K562 (cell line): ENCODE data around the gene TSPAN13. TPM values are rescaled to one million over a fixed set of nuclear protein-coding genes. Genes with fewer than 3 reads are reported as not detected.

ENCODE experiments used
- EZH2 ChIP-seq: IDR thresholded peaks from 2 replicates; pipeline ENCODE4 v1.6.1; 2012; ENCODE audit warnings: low read depth, mild to moderate bottlenecking, inconsistent platforms, low read length, borderline replicate concordance
- HDAC1 ChIP-seq, 2 experiments: fragments of 450-650 bp; IDR thresholded peaks; 2 replicates each; pipeline ENCODE4 v1.6.1; 2016 to 2017; ENCODE audit warnings: inconsistent platforms in 1 of 2, mild to moderate bottlenecking in 1 of 2, moderate library complexity in 1 of 2
- HDAC6 ChIP-seq: IDR thresholded peaks from 2 replicates; pipeline ENCODE4 v1.6.1; 2012; ENCODE audit warnings: low read depth, mild to moderate bottlenecking, control low read depth, inconsistent platforms, low read length, moderate library complexity
- HOXB6 ChIP-seq: fragments of 250-450 bp; sonication (Bioruptor Pico); IDR thresholded peaks from 2 replicates; pipeline ENCODE4 v1.5.1; 2022; ENCODE audit warnings: mild to moderate bottlenecking, borderline replicate concordance
- MYC ChIP-seq, 2 experiments: fragments of 250-450 bp in 1 of 2; sonication (Bioruptor Pico) in 1 of 2; IDR thresholded peaks; 2 replicates each; pipeline versions ENCODE4 v1.5.1 to v1.6.1; 2012 to 2021; ENCODE audit warnings: low read depth in 2 of 2, borderline replicate concordance in 1 of 2, improper control_type of control experiment in 1 of 2, low read length in 1 of 2, mild to moderate bottlenecking in 1 of 2, moderate library complexity in 1 of 2
- NFATC3 ChIP-seq: fragments of 450-650 bp; IDR thresholded peaks from 2 replicates; pipeline ENCODE4 v1.6.1; 2017; ENCODE audit warnings: mild to moderate bottlenecking
- RAD51 ChIP-seq: fragments of 450-650 bp; IDR thresholded peaks from 2 replicates; pipeline ENCODE4 v1.7.1; 2016; ENCODE audit warnings: low read depth, mild to moderate bottlenecking, borderline replicate concordance
- TAF1 ChIP-seq: IDR thresholded peaks from 2 replicates; pipeline ENCODE4 v1.6.1; 2011; ENCODE audit warnings: mild to moderate bottlenecking, low read length, moderate library complexity; ENCODE audit not compliant: insufficient read depth, control insufficient read depth, severe bottlenecking; ENCODE audit errors: extremely low read depth
- ZNF134 ChIP-seq: fragments of 250-450 bp; sonication (Bioruptor Pico); conservative IDR thresholded peaks from 2 replicates; pipeline ENCODE4 v1.4.0; 2020
- ZSCAN29 ChIP-seq: fragments of 450-650 bp; IDR thresholded peaks from 2 replicates; pipeline ENCODE4 v1.6.1; 2017
- ZZZ3 ChIP-seq: fragments of 450-650 bp; IDR thresholded peaks from 2 replicates; pipeline ENCODE4 v1.6.1; 2016; ENCODE audit warnings: antibody characterized with exemption, mild to moderate bottlenecking, moderate library complexity
- polyA plus RNA-seq, 8 experiments: library from polyadenylated mRNA; depleted of rRNA in 4 of 8; stranded (reverse) in 5 of 8; unstranded in 3 of 8; fragments of >200 nt; fragmentation: Nextera tagmentation in 2 of 8; fragmentation: Illumina TruSeq in 1 of 8; extraction: Ambion mirVana in 2 of 8; extraction: Trizol in 1 of 8; gene quantifications; 2 replicates each; pipeline versions ENCODE4 v1.2.1 to v1.2.3, GENCODE V29; 2011 to 2014; ENCODE audit warnings: inconsistent platforms in 1 of 8, missing spikeins in 1 of 8
- total RNA-seq, 7 experiments: library from RNA; depleted of rRNA in 6 of 7; stranded (reverse); fragments of >200 nt in 6 of 7; fragmentation: Illumina TruSeq in 2 of 7; extraction: Trizol in 2 of 7; gene quantifications; 2 replicates each; pipeline versions ENCODE4 v1.2.1 to v1.2.3, GENCODE V29; 2011 to 2021; ENCODE audit warnings: low replicate concordance in 1 of 7
- TF ChIP-seq, protein P1 (sequence below), 3 experiments: fragments of 200-800 bp in 1 of 3; fragments of 250-450 bp in 1 of 3; fragments of 450-650 bp in 1 of 3; sonication (Bioruptor Pico) in 1 of 3; sonication (Bioruptor generic) in 1 of 3; formaldehyde crosslinking in 1 of 3; IDR thresholded peaks; 2 replicates each; pipeline versions ENCODE4 v1.6.1 to v1.8.0; 2016 to 2022; ENCODE audit warnings: mild to moderate bottlenecking in 2 of 3, missing genetic modification characterization in 2 of 3, missing compliant biosample characterization in 1 of 3, moderate library complexity in 1 of 3
- TF ChIP-seq, protein P2 (sequence below): IDR thresholded peaks from 2 replicates; pipeline ENCODE4 v1.6.1; 2014; ENCODE audit warnings: antibody characterized with exemption
- TF ChIP-seq, protein P3 (sequence below): sonication (generic); formaldehyde crosslinking; IDR thresholded peaks from 2 replicates; pipeline ENCODE4 v1.8.0; 2023; ENCODE audit warnings: missing genetic modification reagents, mild to moderate bottlenecking, borderline replicate concordance

TSPAN13 gene
- total and polyA plus RNA-seq, 9 of the 15 experiments (the other 6 are each of a cell fraction or from before 2014, with no cell fraction given), result 7.8 to 46.3 (median 20.0) TPM

DNA sequence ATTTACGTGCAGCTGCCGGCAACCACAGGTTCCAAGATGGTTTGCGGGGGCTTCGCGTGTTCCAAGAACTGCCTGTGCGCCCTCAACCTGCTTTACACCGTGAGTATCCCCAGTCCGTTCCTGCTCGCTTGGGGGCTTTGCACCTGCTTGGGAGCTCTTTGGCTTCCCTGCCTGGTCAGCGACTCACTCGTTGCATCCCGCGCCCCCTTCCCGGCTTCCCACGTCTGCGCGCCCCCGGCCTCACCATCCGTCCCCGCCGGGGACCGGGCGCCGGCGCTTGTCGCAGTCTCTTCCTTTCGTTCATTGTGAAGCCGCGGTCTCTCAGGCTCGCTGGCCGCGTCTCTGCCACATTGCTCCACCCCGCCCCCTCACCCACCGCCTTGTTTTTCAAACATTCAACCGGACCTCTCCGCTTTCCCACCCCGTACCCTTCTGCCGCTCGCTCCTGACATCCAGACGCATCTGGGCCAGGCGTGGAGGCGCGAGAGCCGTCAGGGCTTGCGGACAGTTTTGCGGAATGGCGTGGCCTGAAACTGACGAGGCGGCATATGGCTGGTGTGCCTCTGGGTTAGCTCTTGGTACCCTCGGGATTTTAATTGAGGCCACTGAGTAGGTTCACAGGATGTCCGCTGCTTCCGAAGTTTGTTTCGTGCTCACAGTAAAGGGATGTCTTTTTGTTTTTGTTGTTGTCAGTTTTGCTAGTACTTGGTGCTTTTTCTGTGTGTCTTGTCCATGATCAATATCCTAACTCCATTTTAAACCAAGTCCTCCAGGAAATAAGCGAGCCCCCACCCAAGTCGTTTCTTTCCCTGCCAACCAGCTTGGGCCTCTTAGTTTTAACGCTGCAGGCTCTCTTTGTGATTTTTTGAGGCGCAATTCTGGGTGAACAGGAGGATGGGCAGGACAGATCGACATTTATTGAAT lies 639 bp downstream of the TSPAN13 start (continued):
- TF ChIP-seq MYC (IDR thresholded peaks at IDR 0.05; ENCODE audit: low read depth, low read length) (peak; percentile 6; the same call in 1 of the 2 replicates), MYC (CRISPR knock-in tag; IDR thresholded peaks at IDR 0.05; ENCODE audit: borderline replicate concordance, low read depth) (no peak), TAF1 (no peak), ZNF134 (CRISPR knock-in tag) (no peak), ZZZ3 (no peak), RAD51 (no peak), ZSCAN29 (no peak), EZH2 (no peak), HOXB6 (CRISPR knock-in tag) (no peak), HDAC1 (IDR thresholded peaks at IDR 0.05) (peak in 1 of 2 experiments; percentile 75; a peak in 2 of 4 replicates), NFATC3 (no peak), HDAC6 (peak; percentile 86; the same call in 1 of the 2 replicates)
- TF ChIP-seq, protein P1, sequence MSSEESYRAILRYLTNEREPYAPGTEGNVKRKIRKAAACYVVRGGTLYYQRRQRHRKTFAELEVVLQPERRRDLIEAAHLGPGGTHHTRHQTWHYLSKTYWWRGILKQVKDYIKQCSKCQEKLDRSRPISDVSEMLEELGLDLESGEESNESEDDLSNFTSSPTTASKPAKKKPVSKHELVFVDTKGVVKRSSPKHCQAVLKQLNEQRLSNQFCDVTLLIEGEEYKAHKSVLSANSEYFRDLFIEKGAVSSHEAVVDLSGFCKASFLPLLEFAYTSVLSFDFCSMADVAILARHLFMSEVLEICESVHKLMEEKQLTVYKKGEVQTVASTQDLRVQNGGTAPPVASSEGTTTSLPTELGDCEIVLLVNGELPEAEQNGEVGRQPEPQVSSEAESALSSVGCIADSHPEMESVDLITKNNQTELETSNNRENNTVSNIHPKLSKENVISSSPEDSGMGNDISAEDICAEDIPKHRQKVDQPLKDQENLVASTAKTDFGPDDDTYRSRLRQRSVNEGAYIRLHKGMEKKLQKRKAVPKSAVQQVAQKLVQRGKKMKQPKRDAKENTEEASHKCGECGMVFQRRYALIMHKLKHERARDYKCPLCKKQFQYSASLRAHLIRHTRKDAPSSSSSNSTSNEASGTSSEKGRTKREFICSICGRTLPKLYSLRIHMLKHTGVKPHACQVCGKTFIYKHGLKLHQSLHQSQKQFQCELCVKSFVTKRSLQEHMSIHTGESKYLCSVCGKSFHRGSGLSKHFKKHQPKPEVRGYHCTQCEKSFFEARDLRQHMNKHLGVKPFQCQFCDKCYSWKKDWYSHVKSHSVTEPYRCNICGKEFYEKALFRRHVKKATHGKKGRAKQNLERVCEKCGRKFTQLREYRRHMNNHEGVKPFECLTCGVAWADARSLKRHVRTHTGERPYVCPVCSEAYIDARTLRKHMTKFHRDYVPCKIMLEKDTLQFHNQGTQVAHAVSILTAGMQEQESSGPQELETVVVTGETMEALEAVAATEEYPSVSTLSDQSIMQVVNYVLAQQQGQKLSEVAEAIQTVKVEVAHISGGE (CRISPR knock-in tag; IDR thresholded peaks at IDR 0.05), result no peak
- TF ChIP-seq, protein P2, sequence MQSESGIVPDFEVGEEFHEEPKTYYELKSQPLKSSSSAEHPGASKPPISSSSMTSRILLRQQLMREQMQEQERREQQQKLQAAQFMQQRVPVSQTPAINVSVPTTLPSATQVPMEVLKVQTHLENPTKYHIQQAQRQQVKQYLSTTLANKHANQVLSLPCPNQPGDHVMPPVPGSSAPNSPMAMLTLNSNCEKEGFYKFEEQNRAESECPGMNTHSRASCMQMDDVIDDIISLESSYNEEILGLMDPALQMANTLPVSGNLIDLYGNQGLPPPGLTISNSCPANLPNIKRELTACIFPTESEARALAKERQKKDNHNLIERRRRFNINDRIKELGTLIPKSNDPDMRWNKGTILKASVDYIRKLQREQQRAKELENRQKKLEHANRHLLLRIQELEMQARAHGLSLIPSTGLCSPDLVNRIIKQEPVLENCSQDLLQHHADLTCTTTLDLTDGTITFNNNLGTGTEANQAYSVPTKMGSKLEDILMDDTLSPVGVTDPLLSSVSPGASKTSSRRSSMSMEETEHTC, result no peak
- TF ChIP-seq, protein P3, sequence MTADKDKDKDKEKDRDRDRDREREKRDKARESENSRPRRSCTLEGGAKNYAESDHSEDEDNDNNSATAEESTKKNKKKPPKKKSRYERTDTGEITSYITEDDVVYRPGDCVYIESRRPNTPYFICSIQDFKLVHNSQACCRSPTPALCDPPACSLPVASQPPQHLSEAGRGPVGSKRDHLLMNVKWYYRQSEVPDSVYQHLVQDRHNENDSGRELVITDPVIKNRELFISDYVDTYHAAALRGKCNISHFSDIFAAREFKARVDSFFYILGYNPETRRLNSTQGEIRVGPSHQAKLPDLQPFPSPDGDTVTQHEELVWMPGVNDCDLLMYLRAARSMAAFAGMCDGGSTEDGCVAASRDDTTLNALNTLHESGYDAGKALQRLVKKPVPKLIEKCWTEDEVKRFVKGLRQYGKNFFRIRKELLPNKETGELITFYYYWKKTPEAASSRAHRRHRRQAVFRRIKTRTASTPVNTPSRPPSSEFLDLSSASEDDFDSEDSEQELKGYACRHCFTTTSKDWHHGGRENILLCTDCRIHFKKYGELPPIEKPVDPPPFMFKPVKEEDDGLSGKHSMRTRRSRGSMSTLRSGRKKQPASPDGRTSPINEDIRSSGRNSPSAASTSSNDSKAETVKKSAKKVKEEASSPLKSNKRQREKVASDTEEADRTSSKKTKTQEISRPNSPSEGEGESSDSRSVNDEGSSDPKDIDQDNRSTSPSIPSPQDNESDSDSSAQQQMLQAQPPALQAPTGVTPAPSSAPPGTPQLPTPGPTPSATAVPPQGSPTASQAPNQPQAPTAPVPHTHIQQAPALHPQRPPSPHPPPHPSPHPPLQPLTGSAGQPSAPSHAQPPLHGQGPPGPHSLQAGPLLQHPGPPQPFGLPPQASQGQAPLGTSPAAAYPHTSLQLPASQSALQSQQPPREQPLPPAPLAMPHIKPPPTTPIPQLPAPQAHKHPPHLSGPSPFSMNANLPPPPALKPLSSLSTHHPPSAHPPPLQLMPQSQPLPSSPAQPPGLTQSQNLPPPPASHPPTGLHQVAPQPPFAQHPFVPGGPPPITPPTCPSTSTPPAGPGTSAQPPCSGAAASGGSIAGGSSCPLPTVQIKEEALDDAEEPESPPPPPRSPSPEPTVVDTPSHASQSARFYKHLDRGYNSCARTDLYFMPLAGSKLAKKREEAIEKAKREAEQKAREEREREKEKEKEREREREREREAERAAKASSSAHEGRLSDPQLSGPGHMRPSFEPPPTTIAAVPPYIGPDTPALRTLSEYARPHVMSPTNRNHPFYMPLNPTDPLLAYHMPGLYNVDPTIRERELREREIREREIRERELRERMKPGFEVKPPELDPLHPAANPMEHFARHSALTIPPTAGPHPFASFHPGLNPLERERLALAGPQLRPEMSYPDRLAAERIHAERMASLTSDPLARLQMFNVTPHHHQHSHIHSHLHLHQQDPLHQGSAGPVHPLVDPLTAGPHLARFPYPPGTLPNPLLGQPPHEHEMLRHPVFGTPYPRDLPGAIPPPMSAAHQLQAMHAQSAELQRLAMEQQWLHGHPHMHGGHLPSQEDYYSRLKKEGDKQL, result no peak; the same call in 1 of the 2 replicates
